ENCODE results near the gene HYAL2. TPM values are rescaled to one million over a fixed set of nuclear protein-coding genes. Genes with fewer than 3 reads are reported as not detected.
A peak's percentile ranks its signal among the peaks of the same experiment; 100 is the strongest.
"Not testable (repeated sequence)": the region's sequence is repeated elsewhere in the genome, so short reads cannot be mapped to it uniquely, and the experiment has no call there.

The HYAL2 gene
- total RNA-seq, 2 donors from 2014 or later: 86.5 to 87.5 TPM

GRCh38 chr3:50275141-50275995, 47.2 kb downstream of the HYAL2 start:
- H3K4me3 ChIP-seq: no peak overlapping the region
- H3K27ac ChIP-seq: no peak overlapping the region
- no peak for ATAC-seq (ENCODE audit: insufficient number of reproducible peaks, low FRiP score, low read depth)
- H3K9me3 ChIP-seq: no peaks in the 10 kb centered on the region
- H3K36me3 ChIP-seq: peaks cover 6% of the 10 kb centered on the region
- TF ChIP-seq CTCF (IDR thresholded peaks at IDR 0.05): no peak
- DNase-seq (ENCODE audit: low spot score): no peak
- no peaks in the 10 kb centered on the region for H3K27me3 ChIP-seq (replicated peaks; ENCODE audit: insufficient read depth)
- H3K4me1 ChIP-seq (ENCODE audit: control insufficient read depth in 1 of 2, low read depth in 2 of 2): peaks cover 4 to 25% of the 10 kb centered on the region in 2 donors

- no peak overlapping the region for H3K27ac ChIP-seq
- H3K4me3 ChIP-seq: no peak overlapping the region
- DNase-seq (ENCODE audit: low spot score) (no peak), ATAC-seq (ENCODE audit: insufficient number of reproducible peaks, low FRiP score, low read depth) (no peak)
- H3K36me3 ChIP-seq: peaks cover 6% of the 10 kb centered on the region
- H3K4me1 ChIP-seq (ENCODE audit: control insufficient read depth in 1 of 2, low read depth in 2 of 2): peaks cover 4 to 32% of the 10 kb centered on the region in 2 donors
- peak; percentile 59 for TF ChIP-seq CTCF (IDR thresholded peaks at IDR 0.05)
- H3K27me3 ChIP-seq (replicated peaks; ENCODE audit: insufficient read depth): no peaks in the 10 kb centered on the region
- H3K9me3 ChIP-seq: no peaks in the 10 kb centered on the region
Observed at GRCh38 chr3:50274371-50275104, 48.0 kb downstream of the HYAL2 start.

- DNase-seq (ENCODE audit: low spot score): no peak
- Histone ChIP-seq H3K4me3 (no peak overlapping the region), H3K9me3 (no peaks in the 10 kb centered on the region), H3K27ac (no peak overlapping the region), H3K4me1 (ENCODE audit: control insufficient read depth in 1 of 2, low read depth in 2 of 2) (peaks cover 5 to 31% of the 10 kb centered on the region in 2 donors), H3K27me3 (replicated peaks; ENCODE audit: insufficient read depth) (no peaks in the 10 kb centered on the region), H3K36me3 (peaks cover 6% of the 10 kb centered on the region)
- ATAC-seq (ENCODE audit: insufficient number of reproducible peaks, low FRiP score, low read depth): no peak
- no peak for TF ChIP-seq CTCF (IDR thresholded peaks at IDR 0.05)
Observed at GRCh38 chr3:50273689-50274065, 48.9 kb downstream of the HYAL2 start.

- peaks cover 7 to 33% of the 10 kb centered on the region in 2 donors for H3K4me1 ChIP-seq (ENCODE audit: control insufficient read depth in 1 of 2, low read depth in 2 of 2)
- ATAC-seq (ENCODE audit: insufficient number of reproducible peaks, low FRiP score, low read depth) (no peak), DNase-seq (ENCODE audit: low spot score) (no peak)
- peak overlapping the region; percentile 61 for H3K4me3 ChIP-seq
- no peaks in the 10 kb centered on the region for H3K27me3 ChIP-seq (replicated peaks; ENCODE audit: insufficient read depth)
- no peaks in the 10 kb centered on the region for H3K9me3 ChIP-seq
- H3K27ac ChIP-seq: no peak overlapping the region
- peak; percentile 97 for TF ChIP-seq CTCF (IDR thresholded peaks at IDR 0.05)
- H3K36me3 ChIP-seq: peaks cover 6% of the 10 kb centered on the region
Observed at GRCh38 chr3:50272911-50273688, 49.4 kb downstream of the HYAL2 start.

GRCh38 chr3:50272538-50272910, 50.0 kb downstream of the HYAL2 start:
- not testable (repeated sequence) for H3K4me3 ChIP-seq; ATAC-seq (ENCODE audit: insufficient number of reproducible peaks, low FRiP score, low read depth); H3K27ac ChIP-seq

More at GRCh38 chr3:50272538-50272910, 50.0 kb downstream of the HYAL2 start:
- H3K27me3 ChIP-seq (replicated peaks; ENCODE audit: insufficient read depth); H3K9me3 ChIP-seq; DNase-seq (ENCODE audit: low spot score); H3K36me3 ChIP-seq: not testable (repeated sequence)
- H3K4me1 ChIP-seq (ENCODE audit: control insufficient read depth in 1 of 2, low read depth in 2 of 2): peaks cover 7 to 39% of the 10 kb centered on the region in 2 donors

All from thoracic aorta (tissue), 2 donors.